Stimulated activated CD8-positive, alpha-beta memory T cell treated with anti-CD3 and anti-CD28 coated beads, Interleukin-7, amount 100 ng/mL, for 4 hours (primary cell): ENCODE results near the gene CHST7.
A peak's percentile ranks its signal among the peaks of the same experiment; 100 is the strongest.
"Not testable (repeated sequence)": the region's sequence is repeated elsewhere in the genome, so short reads cannot be mapped to it uniquely, and the experiment has no call there.

Experiments
- DNase-seq, 2 donors: peaks; one replicate each; pipeline ENCODE4 v3.0.0-alpha.2; 2020; ENCODE audit warnings: low read depth in 2 of 2

Gene CHST7, protein sequence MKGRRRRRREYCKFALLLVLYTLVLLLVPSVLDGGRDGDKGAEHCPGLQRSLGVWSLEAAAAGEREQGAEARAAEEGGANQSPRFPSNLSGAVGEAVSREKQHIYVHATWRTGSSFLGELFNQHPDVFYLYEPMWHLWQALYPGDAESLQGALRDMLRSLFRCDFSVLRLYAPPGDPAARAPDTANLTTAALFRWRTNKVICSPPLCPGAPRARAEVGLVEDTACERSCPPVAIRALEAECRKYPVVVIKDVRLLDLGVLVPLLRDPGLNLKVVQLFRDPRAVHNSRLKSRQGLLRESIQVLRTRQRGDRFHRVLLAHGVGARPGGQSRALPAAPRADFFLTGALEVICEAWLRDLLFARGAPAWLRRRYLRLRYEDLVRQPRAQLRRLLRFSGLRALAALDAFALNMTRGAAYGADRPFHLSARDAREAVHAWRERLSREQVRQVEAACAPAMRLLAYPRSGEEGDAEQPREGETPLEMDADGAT

DNA sequence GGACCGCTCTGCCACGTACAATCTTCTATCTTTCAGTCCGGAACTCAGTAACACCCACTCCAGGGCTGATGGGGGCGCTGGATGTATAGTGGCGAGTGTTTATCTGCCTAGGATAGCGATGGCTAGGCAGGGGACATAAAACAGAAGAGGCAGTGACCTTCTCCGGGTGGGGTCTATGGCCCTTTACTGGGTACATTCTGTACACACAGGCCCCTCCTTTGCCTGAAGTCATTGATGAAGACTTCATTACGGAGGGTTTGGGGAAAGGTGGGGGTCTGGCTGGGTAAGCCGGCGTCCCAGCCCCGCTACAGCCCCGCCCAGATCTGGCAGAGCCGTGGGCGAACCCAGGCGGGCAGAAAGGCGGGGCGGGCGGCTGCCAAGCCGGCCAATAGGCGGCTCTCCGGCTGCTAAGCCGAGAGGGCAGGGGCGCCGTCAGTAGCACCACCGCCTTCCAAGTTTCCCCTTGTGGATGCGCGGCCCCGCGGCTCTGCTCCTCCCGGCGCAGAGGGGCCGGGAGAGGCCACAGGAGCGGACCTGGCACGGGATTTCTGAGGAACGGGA is at the start of gene CHST7:
Gene CHST7 (plus strand): TSS at position 435 of the 561 bp plus-strand sequence. CDS start 167 bp downstream, outside the sequence.
- peak; percentile 26 to 68 for DNase-seq

DNA sequence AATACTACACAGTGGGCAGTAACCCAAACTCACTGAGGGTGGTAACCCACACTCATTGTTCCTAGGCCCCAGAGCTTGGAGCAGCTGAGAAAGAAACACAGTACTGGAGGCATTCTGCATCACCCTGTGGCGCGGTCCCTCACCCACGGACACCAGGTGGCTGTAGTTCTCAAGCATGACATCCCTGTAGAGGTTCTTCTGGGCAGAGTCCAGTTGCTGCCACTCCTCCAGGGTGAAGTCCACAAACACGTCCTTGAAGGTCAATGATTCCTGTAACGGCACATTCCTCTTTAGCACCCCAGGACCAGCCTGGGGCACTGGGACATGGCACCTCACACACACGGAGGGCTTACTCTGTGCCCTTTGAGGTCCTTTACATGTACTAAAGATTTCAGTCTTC is 44.9 kb upstream of the CHST7 start:
- not testable (repeated sequence) for DNase-seq

DNA sequence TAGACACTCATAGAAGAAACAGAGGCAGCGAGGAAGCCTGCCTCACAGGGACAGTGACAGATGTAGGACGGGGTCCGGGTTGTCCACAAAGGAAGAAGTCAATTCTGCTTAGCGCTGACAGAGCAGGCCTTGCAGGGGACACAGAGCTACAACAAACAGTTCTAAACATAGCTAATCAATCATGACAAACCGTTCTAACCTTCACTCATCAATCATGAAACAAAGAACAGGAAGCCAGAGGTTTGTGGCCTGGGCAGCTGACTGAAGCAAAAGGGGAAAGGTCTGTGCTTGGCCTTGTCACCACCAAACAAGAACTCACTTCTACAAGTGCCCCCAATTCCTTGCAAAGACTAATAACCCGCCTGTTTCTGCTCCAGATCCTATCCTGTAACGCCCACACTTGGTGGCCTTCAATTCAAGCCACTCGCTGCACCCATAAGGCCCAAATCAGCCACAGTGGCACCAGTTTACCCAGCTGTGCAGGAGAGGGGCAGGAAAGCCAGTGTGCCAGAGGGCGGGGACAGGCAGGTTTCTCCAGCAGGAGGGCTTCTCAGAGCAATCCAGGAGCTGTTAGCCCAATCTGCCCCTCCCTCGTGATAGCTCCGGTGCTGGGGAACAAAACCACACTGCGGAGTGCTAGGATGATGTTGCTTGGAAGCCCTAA is 43.7 kb upstream of the CHST7 start:
- not testable (repeated sequence) for DNase-seq

DNA sequence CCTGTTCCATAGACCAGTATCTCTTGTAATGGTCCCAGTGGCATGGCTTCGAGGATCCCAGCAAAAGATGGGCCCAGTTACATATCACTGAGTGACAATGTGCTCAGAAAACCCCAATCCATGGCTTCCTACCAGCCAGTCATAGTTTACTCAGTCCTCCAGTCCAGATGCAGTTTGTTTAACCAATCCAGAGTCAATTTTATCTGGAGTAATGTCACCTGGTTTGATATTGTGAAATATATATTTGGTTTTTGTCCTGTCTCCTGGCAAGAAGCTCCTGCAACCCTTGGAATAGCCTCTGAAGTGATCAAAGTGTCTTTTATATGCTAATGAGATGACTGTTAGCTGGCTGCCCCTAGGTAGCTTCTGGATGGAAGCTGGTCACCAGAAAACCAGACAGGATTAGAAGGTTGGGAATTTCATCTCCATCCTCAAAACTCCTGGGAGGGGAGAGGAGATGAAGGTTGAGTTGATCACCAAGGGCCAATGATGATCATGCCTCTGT is 43.1 kb upstream of the CHST7 start:
- DNase-seq, result not testable (repeated sequence)

DNA sequence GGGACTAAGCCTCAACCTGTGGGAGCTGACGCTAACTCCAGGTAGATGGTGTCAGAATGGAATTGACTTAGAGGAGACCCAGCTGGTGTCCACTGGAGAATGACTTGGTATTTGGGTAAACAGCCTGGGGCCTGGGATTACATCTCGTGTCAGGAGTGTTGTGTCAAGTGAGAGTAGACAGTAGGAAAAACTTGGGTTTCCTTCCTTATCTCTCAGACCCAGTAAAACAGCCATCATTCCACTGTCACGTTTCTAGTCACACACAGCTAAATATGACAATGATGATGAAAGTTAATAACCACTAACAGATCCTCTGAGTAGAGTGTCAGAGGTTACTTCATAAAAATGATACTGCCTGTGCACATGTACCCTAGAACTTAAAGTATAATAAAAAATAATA is 42.1 kb upstream of the CHST7 start:
- no peak for DNase-seq

DNA sequence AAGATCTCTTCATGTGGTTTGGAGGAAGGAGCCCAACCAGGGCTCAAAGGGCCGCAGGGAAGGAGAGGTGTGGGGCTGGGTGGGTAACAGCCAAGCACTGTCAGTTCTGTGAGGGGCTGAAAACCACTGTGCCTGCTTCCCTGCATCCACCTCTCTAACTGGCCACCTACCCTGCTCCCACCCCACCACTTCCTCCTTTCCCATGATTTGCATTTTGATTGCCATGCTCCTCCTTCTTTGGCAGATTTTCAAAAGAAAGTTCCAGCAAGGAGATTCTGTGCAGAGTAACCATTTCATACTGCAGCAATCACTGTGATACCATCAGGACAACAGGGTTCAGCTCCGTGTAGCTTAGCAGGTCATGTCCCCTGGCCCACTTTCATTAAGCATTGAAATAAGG is 30.1 kb upstream of the CHST7 start:
- DNase-seq, result no peak

DNA sequence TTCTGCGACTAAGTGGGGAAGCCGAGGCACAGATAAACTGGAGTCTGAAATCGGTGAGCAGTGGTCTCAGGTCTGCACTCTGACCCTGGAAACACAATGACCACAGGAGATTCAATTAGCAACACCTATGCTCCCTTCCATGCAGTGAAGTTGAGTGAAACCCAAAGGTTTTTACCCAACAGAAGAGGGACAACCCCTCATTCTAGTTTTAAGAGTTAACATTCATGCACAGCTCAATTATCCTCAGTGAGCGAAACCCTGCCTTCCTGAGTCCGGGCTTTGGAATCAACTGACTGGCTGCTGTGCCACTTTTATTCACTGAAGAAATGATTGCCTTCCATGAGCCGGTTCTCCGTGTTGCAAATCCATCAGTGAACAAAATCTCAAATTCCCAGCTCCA is 29.0 kb upstream of the CHST7 start:
- DNase-seq, result not testable (repeated sequence)

DNA sequence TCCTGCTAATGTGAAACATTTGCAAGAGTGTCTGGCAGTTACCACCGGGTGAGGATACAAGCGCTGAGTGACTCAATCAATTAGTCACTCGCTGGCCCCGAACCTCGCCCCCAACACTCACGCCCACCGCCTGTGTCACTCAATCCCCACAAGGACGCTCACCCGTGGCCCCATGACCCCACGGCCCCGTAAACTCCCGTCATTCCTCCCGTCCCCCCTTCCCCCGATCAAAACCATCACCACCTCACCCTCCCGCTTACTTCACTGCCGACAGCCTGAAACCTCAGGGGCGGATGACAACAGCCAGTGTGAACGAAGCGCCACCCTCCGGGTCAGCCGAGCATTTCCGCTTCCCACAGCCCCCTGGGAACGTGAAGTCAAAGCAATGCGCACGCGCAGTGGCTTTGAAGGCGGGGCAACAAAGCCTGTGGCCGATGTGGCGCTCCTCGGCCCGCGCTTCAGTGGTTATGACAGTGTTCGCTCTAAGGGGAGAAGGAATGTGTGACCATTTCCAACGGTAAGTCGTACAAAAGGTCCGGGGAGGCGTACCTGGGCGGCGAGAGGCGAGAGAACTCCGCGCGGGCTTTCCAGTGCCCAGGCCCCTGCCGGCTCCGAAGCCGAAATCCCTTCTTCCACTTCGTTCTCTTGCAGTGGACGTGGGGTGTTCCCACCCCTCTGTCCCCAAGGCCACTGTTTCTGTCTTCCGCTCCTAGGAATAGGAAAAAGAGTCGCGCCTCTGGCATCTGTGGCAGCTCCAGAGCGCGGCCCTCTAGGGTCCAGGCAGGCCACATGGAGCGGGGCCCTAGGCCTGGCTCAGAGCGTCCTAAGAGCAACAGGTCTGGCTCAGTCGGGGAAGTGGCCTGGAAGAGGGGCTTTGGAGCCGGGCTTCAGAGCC is 28.2 kb upstream of the CHST7 start, which contains the start of gene ZNF674:
Gene ZNF674 (minus strand): TSS at position 311 of the 895 bp plus-strand sequence. CDS start 3,334 bp downstream, outside the sequence.
- DNase-seq, result peak; percentile 89

DNA sequence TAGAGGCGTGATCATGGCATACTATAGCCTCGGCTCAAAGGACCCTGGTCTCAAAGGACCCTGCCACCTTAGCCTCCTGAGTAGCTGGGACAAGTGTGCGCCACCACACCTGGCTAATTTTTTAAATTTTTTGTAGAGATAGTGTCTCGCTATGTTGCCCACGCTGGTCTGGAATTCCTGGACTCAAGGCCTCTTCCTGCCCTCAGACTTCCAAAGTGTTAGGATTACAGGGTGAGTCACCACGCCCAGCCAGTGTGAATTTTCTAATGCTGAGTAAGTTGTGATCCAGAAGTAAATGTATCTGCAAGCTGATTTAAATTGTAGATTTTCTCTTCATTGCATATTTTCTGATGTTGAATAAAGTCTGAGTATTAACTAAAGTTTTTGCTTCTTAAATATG is 25.7 kb upstream of the CHST7 start:
- DNase-seq, result no peak

DNA sequence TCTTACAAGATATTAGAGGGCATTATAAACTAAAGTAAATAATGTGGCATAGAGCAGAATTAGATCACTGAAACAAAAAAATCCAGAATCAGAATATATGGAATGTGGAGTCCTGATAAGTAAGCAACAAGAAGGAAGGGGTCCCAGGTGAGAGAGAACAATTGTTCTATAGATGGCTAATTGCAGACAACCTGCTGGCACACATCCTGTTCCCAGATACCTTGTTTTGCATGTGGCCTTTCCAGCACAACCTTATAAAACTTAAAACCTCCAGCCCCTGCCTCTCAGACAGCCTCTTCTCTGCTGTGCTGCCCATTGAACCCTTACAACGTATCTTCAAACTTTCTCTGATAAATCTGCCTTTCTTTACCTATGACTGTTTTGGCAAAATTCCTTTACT is 23.7 kb upstream of the CHST7 start:
- no peak for DNase-seq

DNA sequence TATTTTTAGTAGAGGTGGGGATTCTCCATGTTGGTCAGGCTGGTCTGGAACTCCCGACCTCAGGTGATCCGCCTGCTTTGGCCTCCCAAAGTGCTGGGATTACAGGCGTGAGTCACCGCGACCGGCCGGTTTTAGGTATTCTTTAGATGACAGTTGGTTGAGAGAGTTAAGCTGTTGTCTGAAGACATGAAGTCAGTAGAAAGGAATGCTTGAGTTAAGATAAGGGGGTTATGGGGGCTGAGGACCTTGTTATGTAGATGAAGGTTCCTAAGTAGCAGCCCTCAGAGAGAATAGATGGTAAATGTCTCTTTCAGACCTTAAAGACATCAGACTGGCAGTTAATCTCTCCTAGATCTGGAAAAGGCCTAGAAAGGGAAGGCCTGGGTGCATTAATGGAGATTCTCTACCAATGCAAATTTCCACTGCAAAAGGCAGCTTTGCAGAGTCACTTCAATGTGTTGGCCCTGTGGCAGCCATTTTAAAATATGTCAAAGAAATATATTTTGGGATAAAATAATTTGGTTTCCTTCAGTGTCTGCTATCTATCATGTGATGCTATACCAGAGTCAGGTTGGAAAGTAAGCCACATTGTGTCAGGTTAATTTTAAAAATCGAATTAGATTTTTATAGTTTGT is 22.0 kb upstream of the CHST7 start:
- no peak for DNase-seq

DNA sequence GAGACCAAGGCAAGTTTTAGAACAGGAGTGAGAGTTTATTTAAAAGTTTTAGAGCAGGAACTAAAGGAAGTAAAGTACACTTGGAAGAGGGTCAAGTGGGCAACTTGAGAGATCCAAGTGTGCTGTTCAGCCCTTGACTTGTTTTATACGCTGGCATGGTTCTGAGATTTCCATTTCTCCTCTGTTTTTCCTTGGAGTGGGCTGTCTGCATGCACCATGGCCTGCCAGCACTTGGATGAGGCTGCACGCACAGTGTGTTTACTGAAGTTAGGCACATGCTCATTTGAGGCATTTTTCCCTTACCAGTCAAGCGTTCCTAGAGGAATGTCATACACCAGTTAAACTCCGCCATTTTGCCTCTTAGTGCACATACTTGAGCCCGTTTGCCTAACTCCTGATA is 19.6 kb upstream of the CHST7 start:
- no peak for DNase-seq

DNA sequence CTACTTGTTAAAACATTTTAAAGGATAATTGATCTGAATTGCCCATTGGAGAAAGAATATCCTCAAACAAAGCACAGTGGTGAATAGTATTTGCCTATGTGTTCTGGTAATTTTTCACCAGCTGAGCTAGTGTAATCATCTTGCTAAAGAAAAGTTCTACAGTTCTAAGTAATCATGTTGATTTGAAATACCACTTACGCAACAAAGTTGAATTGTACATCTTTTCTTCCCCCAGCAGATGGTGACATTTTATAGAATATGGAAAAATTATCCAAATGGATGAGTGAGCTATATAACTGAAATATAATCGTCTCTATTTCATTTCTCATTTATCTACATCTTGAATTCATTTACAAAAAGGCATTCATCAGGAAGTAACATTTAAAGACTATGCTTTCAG is 18.6 kb upstream of the CHST7 start:
- no peak for DNase-seq

DNA sequence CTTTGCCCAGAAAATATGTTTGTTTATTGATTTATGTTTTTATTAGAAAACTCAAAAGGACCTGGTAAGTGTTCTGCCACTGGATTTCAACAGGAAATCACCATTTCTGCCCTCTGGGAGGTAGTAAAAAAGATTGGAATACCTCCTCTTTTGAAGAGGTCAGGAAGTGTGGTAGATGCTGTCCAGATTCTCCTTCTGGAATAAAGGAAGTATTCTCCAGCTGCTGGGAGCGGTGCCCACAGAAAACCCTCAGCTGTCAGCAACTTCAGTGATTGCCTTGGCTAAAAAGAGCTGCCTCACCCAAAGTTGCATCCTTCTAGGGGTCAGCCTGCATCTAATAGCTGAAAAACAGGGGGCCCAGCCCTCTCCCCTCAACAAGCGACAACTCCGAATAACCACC is 14.5 kb upstream of the CHST7 start:
- DNase-seq, result no peak

DNA sequence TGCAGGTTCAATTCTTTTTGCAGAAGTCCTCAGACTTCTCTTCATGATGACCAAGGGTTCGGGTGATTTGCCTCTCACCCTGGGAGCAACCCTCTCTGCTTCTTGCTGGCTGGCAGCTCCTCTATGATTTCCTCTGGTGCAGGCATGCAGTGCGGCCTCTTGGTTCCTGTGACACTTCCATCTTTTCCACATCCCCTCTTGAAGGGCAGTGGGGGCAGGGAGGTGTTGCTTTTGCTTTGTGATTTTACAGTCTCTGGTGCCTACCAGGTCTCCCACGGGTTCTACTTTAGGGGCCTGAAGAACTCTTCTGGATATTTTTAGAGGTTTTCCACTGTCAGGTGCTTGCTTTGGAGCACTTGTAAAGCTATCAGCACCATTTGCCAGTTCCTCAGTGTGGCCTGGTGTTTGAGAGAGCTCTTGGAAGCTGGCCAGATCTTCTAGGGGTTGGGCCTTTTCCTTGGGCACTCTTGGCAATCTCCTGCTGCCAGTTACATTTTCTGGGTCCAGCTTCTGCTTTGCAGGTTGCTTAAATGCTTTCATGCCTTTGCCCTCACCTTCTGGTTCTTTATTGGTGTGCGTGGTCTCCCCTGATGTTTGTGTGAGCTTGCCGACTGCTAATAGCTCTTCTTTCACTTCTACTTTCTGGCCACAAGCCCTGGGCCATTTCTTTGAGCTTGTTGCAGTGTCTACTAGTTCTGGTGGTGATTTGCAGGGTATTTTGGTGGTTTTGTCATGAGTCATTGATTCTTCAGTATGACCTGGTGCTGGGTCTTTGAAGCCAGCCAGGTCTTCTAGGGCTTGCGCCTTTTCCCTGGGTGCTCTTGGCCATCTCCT is 11.5 kb upstream of the CHST7 start:
- DNase-seq, result no peak

DNA sequence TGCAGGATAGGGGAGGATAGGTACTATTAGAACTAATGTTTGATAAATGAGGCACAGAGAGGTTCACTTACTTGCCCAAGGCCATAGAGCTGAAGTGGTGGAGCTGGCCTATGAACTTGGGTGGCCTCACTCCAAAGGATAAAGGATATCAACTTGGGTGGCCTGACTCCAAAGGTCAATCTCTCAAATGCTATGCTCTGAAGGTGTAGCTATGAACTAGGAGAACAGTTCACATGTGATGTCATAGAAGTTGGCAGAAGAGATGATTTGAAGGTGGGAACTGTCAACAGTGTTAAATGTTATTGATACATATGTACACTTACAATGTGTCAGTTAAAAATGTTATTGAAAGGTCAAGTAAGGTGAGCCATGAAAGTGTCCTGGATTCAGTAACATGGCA is 6.2 kb upstream of the CHST7 start:
- no peak for DNase-seq

DNA sequence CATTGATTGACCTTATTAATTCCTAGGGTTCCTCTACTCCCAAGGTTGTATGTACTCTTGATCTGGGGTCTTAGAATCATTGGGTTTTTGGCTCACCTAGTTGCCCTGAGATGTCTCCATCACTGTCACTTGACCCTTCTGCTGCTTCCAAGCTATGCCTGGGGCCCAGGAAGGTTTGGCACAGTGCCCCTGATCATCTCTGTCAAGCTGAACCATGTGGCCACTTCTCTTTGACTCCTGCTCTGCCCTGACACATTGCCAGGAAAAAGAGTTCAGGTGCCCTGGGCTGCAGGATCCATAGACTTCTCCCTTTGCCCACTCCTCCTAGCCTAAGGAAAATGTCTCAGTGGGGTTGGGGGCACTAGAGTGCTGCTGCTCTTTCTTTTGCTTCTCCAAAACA is 3.9 kb upstream of the CHST7 start:
- DNase-seq, result no peak

DNA sequence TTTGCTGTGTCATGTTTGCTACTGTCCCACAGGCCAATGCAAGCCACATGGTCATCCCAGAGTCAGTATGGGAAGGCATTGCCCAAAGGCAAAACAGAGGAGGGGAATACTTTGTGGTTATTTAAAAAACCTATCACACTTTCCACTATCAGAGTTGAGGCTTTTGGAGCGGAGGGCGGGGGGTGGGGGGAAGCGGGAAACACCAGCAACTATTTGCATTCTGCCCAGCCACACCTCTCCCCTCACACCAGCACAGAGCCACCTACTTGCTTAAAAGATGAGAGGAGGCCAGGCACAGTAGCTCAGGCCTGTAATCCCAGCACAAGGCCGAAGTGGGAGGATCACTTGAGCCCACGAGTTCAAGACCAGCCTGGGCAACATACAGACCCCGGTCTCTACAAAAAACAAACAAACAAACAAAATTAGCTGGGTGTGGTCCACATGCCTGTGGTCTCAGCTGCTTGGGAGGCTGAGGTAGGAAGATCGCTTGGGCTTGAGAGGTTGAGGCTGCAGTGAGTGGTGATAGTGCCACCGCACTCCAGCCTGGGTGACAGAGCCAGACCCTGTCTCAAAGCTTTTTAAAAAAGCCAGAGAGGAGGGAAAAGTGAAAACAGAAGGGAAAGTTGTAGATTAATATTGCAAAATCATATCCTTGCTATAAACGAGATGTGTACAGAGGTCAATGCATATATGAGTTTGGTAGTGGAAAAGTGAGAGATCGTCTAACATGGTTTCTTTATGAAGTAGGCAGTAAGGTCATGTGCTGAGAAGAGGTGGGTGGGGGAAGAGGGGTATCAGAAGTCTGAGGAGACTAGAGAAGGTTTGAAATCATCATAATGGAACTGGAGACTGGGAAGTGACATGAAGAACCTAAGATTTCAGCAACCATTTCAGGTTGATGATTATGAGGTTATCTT is 1.9 kb upstream of the CHST7 start:
- DNase-seq, result no peak

DNA sequence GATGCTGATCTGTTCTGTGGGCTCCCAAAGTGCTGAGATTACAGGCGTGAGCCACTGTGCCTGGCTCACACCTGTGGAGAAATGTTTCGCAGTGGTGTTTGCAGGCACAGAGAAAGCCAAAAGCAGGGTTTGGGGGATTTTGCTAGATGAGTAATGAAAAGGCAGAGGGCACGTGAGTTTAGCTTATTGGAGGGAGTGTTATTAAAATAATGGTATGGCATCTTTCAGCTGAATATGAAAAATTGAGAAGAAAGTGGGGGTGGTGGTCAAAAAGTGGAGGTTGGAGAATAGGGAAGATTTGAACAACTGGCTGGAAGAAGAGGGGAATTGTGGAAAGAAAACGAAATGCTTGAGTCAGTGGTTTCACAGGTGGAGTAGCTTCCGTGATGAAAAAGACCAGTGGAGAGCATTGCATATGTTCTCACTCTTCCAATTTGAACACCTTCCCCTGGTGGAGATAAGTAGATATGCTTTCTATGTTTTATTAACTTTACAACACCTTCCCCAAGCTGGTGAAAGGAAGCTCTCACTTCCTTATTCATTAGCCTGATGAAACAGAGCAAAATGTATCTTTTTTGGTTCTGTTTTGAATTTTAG is 1.1 kb upstream of the CHST7 start:
- no peak for DNase-seq
